ENCODE results near the gene SLAMF6. TPM values are rescaled to one million over a fixed set of nuclear protein-coding genes. Genes with fewer than 3 reads are reported as not detected.

Gene SLAMF6
- total RNA-seq, 6 experiments from 2014 or later: 0.26 to 1.1 (median 0.69) TPM

DNA sequence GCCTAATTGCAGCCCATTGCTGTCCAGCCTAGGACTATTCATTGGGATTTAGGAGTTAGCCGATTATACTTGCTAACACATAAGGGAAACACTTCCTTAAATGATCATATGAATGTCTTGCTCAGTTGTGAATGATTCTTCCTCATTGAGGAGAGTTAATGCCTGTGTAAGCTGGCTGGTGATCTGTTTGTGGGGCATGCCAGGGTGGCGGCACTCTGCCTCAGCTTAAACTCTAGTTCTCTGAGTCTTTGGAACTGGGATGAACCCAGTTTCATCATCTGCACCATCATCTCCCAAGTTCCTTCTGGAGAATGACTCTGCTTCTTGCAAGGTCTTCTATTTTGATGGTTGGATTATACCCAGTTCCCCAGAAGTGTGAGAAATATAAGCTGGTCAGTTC is 23.9 kb upstream of the SLAMF6 start:
- Histone ChIP-seq H3K27me3 (no peaks in the 10 kb centered on the region), H3K36me3 (no peaks in the 10 kb centered on the region), H3K9me3 (no peaks in the 10 kb centered on the region), H3K27ac (no peak overlapping the region), H3K4me1 (peaks cover 0 to 26% (median 13%) of the 10 kb centered on the region in 4 donors), H3K4me3 (no peak overlapping the region)
- no peak for DNase-seq
- intact Hi-C loops (cut with DNase I): no loop called here
- peak; percentile 35 to 56 (median 37) for ATAC-seq
- TF ChIP-seq POLR2A (IDR thresholded peaks at IDR 0.05): no peak
- TF ChIP-seq, protein P1, sequence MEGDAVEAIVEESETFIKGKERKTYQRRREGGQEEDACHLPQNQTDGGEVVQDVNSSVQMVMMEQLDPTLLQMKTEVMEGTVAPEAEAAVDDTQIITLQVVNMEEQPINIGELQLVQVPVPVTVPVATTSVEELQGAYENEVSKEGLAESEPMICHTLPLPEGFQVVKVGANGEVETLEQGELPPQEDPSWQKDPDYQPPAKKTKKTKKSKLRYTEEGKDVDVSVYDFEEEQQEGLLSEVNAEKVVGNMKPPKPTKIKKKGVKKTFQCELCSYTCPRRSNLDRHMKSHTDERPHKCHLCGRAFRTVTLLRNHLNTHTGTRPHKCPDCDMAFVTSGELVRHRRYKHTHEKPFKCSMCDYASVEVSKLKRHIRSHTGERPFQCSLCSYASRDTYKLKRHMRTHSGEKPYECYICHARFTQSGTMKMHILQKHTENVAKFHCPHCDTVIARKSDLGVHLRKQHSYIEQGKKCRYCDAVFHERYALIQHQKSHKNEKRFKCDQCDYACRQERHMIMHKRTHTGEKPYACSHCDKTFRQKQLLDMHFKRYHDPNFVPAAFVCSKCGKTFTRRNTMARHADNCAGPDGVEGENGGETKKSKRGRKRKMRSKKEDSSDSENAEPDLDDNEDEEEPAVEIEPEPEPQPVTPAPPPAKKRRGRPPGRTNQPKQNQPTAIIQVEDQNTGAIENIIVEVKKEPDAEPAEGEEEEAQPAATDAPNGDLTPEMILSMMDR (IDR thresholded peaks at IDR 0.05): no peak
- WGBS (ENCODE audit: insufficient coverage, low coverage, low lambda C conversion rate, missing lambda C conversion rate): 75% methylated on average over 1 of the region's 2 CpGs

DNA sequence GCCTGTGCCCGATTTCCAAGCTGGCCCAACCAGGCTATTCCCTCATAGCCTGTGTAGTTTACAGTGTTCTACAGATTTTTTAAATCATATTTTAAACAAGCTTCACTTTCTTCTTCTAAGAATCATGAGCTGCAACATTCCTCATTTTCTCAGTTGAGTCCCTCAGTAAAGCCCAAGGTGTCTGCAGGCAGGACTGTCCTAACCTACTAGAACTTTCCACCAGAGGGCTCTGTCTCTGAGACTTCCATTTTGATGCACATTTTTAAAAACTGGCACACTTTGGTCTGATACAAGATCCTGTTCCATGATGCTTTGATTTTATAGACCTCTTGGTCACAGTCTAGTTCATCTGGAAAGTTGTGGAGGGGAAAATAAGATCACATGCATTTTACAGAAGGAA is 21.6 kb upstream of the SLAMF6 start:
- H3K27ac ChIP-seq: peak overlapping the region in 1 of 3 donors; percentile 10
- H3K4me3 ChIP-seq: no peak overlapping the region
- intact Hi-C loops (cut with DNase I): no loop called here
- TF ChIP-seq POLR2A (IDR thresholded peaks at IDR 0.05): no peak
- TF ChIP-seq, protein P1 (IDR thresholded peaks at IDR 0.05): peak; percentile 29 to 49 (median 42)
- H3K36me3 ChIP-seq: no peaks in the 10 kb centered on the region
- ATAC-seq: peak; percentile 20 to 43 (median 29)
- WGBS (ENCODE audit: insufficient coverage, low coverage, low lambda C conversion rate, missing lambda C conversion rate): 100% methylated on average over 1 of the region's 1 CpG
- no peaks in the 10 kb centered on the region for H3K9me3 ChIP-seq
- H3K27me3 ChIP-seq: no peaks in the 10 kb centered on the region
- H3K4me1 ChIP-seq: peaks cover 0 to 49% (median 25%) of the 10 kb centered on the region in 4 donors
- DNase-seq: no peak

DNA sequence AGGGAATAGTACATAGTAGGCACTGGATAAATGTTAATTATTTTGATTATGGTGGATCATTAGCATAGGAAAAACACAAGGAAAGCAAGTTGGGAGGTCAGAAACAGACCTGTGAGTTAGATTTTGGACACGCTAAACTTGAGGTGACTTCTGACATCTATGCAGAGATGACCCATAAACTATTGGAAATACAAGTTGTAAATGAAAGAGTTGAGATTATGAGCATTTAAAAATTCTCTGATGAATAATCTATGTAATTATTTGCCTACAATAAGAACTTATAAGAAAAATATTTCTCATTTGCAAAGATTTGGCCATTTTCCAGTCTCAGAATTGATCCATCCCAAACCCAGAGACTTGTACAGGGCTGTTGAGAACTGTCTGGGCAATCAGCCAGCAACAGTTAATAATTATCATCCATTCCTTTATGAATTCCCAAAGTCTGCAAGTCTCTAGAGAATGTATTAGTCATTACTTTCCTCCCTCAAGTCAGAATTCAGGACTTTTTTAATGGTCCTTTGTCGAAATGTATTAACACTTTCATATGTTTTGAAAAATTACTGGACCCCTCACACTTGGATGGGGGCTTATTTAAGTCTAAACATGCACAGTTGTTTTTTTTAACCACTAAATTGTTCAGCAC is 19.4 kb upstream of the SLAMF6 start:
- 16% methylated on average over 2 of the region's 2 CpGs for WGBS (ENCODE audit: insufficient coverage, low coverage, low lambda C conversion rate, missing lambda C conversion rate)
- ATAC-seq (peak; percentile 56 to 74 (median 60)), DNase-seq (no peak)
- no peak overlapping the region for H3K4me3 ChIP-seq
- intact Hi-C loops (cut with DNase I): no loop called here
- peaks cover 0 to 61% (median 31%) of the 10 kb centered on the region in 4 donors for H3K4me1 ChIP-seq
- TF ChIP-seq, protein P1 (IDR thresholded peaks at IDR 0.05): no peak
- no peak for TF ChIP-seq POLR2A (IDR thresholded peaks at IDR 0.05)
- H3K27ac ChIP-seq: peak overlapping the region in 2 of 3 donors; percentile 1 to 65
- no peaks in the 10 kb centered on the region for H3K27me3 ChIP-seq
- no peaks in the 10 kb centered on the region for H3K36me3 ChIP-seq
- H3K9me3 ChIP-seq: no peaks in the 10 kb centered on the region

DNA sequence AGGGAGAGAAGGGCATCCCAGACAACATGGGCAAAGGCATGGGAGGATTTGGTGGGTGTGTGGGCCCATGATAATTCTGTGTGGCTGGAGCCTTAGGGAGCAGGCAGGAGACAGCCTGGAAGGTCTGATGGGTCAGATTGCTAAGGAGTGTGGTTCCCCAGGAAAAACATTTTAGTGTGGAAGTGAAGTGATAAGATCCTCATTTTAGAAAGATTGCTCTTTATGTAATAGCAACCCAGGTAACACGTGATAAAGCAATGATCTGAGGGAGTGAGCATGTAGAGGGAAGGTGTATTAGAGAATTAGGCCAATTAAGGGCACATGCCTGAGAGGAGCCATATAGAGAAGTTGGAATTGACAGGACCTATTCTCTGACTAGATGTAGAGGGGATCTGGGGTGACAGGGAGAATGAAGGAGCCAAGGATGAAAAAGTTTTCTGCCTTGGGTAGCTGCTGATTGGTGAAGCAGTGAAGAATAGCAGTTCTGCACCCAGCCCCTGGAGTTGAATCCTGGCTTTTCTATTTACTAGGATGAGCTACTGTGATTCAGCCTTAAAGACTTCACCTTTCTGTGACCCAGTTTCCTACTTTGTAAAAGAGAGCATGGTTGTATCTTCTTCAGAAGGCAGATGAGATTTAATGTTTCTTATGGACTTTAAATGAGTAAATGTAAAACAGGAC is 18.7 kb upstream of the SLAMF6 start:
- 20% methylated on average over 1 of the region's 1 CpG for WGBS (ENCODE audit: insufficient coverage, low coverage, low lambda C conversion rate, missing lambda C conversion rate)
- DNase-seq (no peak), ATAC-seq (peak in 1 of 4 donors; percentile 10)
- peaks cover 0 to 61% (median 31%) of the 10 kb centered on the region in 4 donors for H3K4me1 ChIP-seq
- no peaks in the 10 kb centered on the region for H3K27me3 ChIP-seq
- no peak overlapping the region for H3K4me3 ChIP-seq
- intact Hi-C loops (cut with DNase I): no loop called here
- no peaks in the 10 kb centered on the region for H3K36me3 ChIP-seq
- peak overlapping the region in 2 of 3 donors; percentile 1 to 65 for H3K27ac ChIP-seq
- TF ChIP-seq POLR2A (IDR thresholded peaks at IDR 0.05): no peak
- TF ChIP-seq, protein P1 (IDR thresholded peaks at IDR 0.05): no peak
- no peaks in the 10 kb centered on the region for H3K9me3 ChIP-seq

Data from right lobe of liver (tissue), 6 donors.